HS-27A (cell line): Measurements from ENCODE around the gene RAD51B.
"Not testable (repeated sequence)": the region's sequence is repeated elsewhere in the genome, so short reads cannot be mapped to it uniquely, and the experiment has no call there.

Experiments
- DNase-seq: peaks from one replicate; pipeline ENCODE4 v3.0.0-alpha.2; 2012; ENCODE audit warnings: low read depth, missing footprints

The RAD51B gene

GRCh38 chr14:68112442-68112841, 292.9 kb downstream of the RAD51B start:
- DNase-seq = no peak

- DNase-seq = no peak
Measured at GRCh38 chr14:68113343-68113930, 293.9 kb downstream of the RAD51B start.

GRCh38 chr14:68115952-68116351, 296.4 kb downstream of the RAD51B start:
- not testable (repeated sequence) for DNase-seq

- no peak for DNase-seq
Measured at GRCh38 chr14:68122651-68123050, 303.1 kb downstream of the RAD51B start.

GRCh38 chr14:68124050-68124449, 304.5 kb downstream of the RAD51B start:
- DNase-seq = no peak

- DNase-seq = no peak
Measured at GRCh38 chr14:68124979-68125731, 305.6 kb downstream of the RAD51B start.

GRCh38 chr14:68127166-68127565, 307.6 kb downstream of the RAD51B start:
- DNase-seq = no peak

GRCh38 chr14:68131907-68132306, 312.3 kb downstream of the RAD51B start:
- DNase-seq = no peak

- DNase-seq = no peak
Measured at GRCh38 chr14:68132563-68133121, 313.1 kb downstream of the RAD51B start.

- no peak for DNase-seq
Measured at GRCh38 chr14:68133856-68134255, 314.3 kb downstream of the RAD51B start.

GRCh38 chr14:68135028-68135427, 315.4 kb downstream of the RAD51B start:
- no peak for DNase-seq

- no peak for DNase-seq
Measured at GRCh38 chr14:68135566-68135965, 316.0 kb downstream of the RAD51B start.

GRCh38 chr14:68137704-68138619, 318.4 kb downstream of the RAD51B start:
- DNase-seq = peak; percentile 91

GRCh38 chr14:68139431-68140075, 320.0 kb downstream of the RAD51B start:
- no peak for DNase-seq

- peak; percentile 93 for DNase-seq
Measured at GRCh38 chr14:68140076-68140741, 320.6 kb downstream of the RAD51B start.

- no peak for DNase-seq
Measured at GRCh38 chr14:68140806-68141205, 321.2 kb downstream of the RAD51B start.

- no peak for DNase-seq
Measured at GRCh38 chr14:68141281-68142088, 321.9 kb downstream of the RAD51B start.

GRCh38 chr14:68143341-68143841, 323.8 kb downstream of the RAD51B start:
- DNase-seq = no peak

GRCh38 chr14:68144051-68144681, 324.6 kb downstream of the RAD51B start:
- DNase-seq = no peak

- no peak for DNase-seq
Measured at GRCh38 chr14:68145036-68145435, 325.5 kb downstream of the RAD51B start.
